Measurements from ENCODE around the gene CTIF.

Gene CTIF

GRCh38 chr18:48575658-48576456 is 37.0 kb downstream of the CTIF start:
- DNase-seq = peak in 12 of 14 donors; percentile 15 to 96 (median 78)

GRCh38 chr18:48576457-48576771 is 37.6 kb downstream of the CTIF start:
- peak in 4 of 14 donors; percentile 58 to 88 (median 80) for DNase-seq

GRCh38 chr18:48577478-48578190 is 38.8 kb downstream of the CTIF start:
- DNase-seq = no peak

- no peak for DNase-seq
These were observed 39.5 kb downstream of the CTIF start for GRCh38 chr18:48578289-48578688.

- no peak for DNase-seq
These were observed 41.2 kb downstream of the CTIF start for GRCh38 chr18:48580066-48580465.

- DNase-seq = no peak
These were observed 42.0 kb downstream of the CTIF start for GRCh38 chr18:48580782-48581181.

GRCh38 chr18:48581206-48581605 is 42.4 kb downstream of the CTIF start:
- DNase-seq = peak in 2 of 14 donors; percentile 23 to 73

GRCh38 chr18:48581941-48582340 is 43.1 kb downstream of the CTIF start:
- DNase-seq = no peak

- no peak for DNase-seq
These were observed 44.1 kb downstream of the CTIF start for GRCh38 chr18:48582946-48583345.

- peak in 1 of 14 donors; percentile 74 for DNase-seq
These were observed 44.7 kb downstream of the CTIF start for GRCh38 chr18:48583573-48583972.

GRCh38 chr18:48589797-48590519 is 51.1 kb downstream of the CTIF start:
- DNase-seq = peak in 12 of 14 donors; percentile 25 to 77 (median 59)

GRCh38 chr18:48590678-48591077 is 51.8 kb downstream of the CTIF start:
- peak in 1 of 14 donors; percentile 34 for DNase-seq

GRCh38 chr18:48592540-48593171 is 53.8 kb downstream of the CTIF start:
- DNase-seq = peak in 4 of 14 donors; percentile 42 to 57 (median 49)

GRCh38 chr18:48594471-48595094 is 55.8 kb downstream of the CTIF start:
- peak in 1 of 14 donors; percentile 39 for DNase-seq

- no peak for DNase-seq
These were observed 56.9 kb downstream of the CTIF start for GRCh38 chr18:48595703-48596218.

- DNase-seq = no peak
These were observed 58.3 kb downstream of the CTIF start for GRCh38 chr18:48597110-48597509.

- peak in 1 of 14 donors; percentile 70 for DNase-seq
These were observed 58.8 kb downstream of the CTIF start for GRCh38 chr18:48597671-48598070.

GRCh38 chr18:48599391-48599790 is 60.6 kb downstream of the CTIF start:
- DNase-seq = no peak

- DNase-seq = no peak
These were observed 61.2 kb downstream of the CTIF start for GRCh38 chr18:48600046-48600445.

- DNase-seq = no peak
These were observed 61.7 kb downstream of the CTIF start for GRCh38 chr18:48600456-48601090.

GRCh38 chr18:48601343-48601742 is 62.5 kb downstream of the CTIF start:
- no peak for DNase-seq

All from C1 segment of cervical spinal cord (tissue), 14 donors.